Stimulated activated CD8-positive, alpha-beta memory T cell treated with anti-CD3 and anti-CD28 coated beads, Interleukin-7, amount 100 ng/mL, for 24 hours (primary cell): Measurements from ENCODE around the gene AHCYL2.
"Not testable (repeated sequence)": the region's sequence is repeated elsewhere in the genome, so short reads cannot be mapped to it uniquely, and the experiment has no call there.

Experiments
- DNase-seq: peaks from one replicate; pipeline ENCODE4 v3.0.0-alpha.2; 2020; ENCODE audit warnings: low read depth

AHCYL2 gene

DNA sequence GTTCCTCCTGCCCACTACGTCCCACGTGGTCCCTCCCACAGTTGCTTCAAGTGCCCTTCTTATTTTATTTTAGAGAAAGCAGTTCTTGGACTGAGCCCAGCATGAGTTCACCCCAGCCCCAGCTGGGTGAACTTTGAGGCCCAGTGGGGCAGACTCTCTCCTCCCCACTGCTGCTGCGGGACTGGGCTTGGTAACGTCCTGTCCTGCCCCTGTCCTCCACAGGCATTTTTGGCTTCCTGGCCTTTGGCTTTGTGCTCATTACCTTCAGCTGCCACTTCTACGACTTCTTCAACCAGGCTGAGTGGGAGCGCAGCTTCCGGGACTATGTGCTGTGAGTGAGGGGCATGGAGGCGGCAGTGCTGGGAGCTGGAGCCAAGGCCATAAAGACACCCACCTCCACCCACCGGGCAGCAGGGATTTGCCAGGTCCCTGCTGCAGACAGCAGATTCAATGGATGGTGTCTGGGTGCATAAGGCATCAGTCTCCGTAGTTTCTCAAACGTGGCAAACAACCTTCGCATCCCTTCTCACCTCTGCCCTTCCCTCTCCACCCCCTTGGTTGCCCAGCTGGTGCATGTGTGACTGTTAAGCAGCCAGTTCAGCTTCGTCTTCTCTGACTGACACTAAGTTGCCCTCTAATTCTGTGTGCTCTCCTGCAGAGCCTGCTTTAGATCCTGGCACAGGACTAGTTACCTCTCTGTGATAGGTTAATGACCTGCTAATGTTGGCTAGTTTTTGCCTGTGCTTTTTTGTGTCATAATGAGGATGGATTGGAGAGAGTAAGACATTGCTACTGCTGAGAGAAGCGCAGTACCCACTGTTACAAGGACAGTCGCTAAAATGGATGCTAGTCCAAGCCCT is 15.5 kb upstream of the AHCYL2 start:
- no peak for DNase-seq

DNA sequence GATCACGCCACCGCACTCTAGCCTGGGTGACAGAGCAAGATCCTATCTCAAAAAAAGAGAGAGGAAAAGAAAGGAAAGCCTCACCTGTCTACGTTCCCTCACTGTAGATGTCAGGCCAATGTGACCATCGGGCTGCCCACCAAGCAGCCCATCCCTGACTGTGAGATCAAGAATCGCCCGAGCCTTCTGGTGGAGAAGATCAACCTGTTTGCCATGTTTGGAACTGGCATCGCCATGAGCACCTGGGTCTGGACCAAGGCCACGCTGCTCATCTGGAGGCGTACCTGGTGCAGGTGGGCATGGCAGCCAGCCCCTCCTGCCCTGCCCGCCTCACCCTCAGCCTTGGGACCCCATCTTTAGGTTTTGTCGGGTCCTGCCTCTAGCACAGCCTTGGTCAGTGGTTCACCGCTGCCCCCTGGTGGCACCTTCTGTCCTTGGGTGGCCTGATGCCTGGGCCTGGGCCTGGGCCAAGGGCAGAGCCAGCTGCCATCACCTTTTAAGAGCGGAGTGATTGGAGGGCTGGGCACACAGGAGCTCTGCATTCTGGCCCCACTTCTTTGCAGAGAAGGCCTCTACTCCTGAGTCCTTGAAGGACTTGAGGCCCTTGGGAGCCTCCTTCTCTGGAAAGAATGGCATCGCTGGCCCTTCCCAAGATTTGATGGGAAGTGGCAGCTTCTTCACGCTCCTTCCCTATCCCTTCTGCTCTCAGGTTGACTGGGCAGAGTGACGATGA is 14.4 kb upstream of the AHCYL2 start:
- peak; percentile 65 for DNase-seq

DNA sequence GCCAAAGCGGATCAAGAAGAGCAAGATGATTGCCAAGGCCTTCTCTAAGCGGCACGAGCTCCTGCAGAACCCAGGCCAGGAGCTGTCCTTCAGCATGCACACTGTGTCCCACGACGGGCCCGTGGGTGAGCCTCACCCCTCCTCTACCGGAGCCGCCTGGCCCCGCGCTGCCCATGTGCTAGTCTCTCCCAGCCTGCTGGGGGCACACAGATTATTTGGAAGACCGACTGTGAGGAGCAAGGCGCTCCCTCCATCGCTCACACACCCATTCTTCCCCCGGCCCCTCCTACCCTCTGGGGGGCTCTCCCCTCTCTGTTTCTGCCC is 13.9 kb upstream of the AHCYL2 start:
- DNase-seq = no peak

DNA sequence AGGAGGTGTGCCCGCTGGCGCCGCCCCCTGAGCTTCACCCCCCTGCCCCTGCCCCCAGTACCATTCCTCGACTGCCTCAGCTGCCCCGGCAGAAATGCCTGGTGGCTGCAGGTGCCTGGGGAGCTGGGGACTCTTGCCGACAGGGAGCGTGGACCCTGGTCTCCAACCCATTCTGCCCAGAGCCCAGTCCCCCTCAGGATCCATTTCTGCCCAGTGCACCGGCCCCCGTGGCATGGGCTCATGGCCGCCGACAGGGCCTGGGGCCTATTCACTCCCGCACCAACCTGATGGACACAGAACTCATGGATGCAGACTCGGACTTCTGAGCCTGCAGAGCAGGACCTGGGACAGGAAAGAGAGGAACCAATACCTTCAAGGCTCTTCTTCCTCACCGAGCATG is 12.7 kb upstream of the AHCYL2 start:
- DNase-seq = no peak

DNA sequence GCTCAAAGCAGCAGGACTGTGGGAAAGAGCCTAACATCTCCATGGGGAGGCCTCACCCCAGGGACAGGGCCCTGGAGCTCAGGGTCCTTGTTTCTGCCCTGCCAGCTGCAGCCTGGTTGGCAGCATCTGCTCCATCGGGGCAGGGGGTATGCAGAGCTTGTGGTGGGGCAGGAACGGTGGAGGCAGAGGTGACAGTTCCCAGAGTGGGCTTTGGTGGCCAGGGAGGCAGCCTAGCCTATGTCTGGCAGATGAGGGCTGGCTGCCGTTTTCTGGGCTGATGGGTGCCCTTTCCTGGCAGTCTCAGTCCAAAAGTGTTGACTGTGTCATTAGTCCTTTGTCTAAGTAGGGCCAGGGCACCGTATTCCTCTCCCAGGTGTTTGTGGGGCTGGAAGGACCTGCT is 12.2 kb upstream of the AHCYL2 start:
- no peak for DNase-seq

DNA sequence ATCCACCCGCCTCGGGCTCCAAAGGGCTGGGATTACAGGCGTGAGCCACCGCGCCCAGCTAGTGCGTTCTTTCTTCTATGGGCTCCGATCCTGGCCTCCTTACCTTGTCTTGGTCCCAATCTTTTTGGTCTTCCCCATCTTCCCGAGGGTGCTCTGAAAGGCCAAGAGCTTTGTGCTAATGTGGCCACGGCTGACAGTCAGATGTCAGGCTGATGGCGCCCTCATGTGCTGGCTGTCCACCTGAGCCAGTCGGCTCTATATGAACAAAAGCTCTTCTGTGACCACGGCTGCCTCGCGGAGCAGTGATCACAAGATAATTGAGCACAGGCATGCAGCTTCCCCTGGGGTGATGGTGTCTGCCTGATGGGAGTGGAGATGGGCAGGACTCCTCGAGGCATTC is 11.0 kb upstream of the AHCYL2 start:
- DNase-seq = no peak

DNA sequence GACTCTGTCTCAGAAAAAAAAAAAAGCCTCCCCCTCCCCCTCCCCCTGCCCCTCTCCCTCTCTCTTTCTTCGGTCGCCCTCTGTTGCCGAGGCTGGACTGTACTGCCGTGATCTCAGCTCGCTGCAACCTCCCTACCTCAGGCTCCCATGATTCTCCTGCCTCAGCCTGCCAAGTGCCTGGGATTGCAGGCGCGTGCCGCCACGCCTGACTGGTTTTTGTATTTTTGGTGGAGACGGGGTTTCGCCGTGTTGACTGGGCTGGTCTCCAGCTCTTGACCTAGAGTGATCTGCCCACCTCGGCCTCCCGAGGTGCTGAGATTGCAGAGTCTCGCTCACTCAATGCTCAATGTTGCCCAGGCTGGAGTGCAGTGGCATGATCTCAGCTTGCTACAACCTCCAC is 9.1 kb upstream of the AHCYL2 start:
- DNase-seq = not testable (repeated sequence)

DNA sequence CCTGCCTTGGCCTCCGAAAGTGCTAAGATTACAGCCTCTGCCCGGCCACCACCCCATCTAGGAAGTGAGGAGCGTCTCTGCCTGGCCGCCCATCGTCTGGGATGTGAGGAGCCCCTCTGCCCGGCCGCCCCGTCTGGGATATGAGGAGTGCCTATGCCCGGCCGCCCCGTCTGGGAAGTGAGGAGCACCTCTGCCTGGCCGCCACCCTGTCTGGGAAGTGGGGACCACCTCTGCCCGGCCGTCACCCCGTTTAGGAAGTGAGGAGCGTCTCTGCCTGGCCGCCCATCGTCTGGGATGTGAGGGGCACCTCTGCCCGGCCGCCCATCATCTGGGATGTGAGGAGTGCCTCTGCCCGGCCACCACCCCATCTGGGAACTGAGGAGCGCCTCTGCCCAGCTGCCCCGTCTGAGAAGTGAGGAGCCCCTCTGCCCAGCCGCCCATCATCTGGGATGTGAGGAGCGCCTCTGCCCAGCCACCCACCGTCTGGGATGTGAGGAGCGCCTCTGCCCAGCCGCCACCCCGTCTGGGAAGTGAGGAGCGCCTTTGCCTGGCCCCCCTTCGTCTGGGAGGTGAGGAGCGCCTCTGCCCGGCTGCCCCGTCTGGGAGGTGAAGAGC is 8.6 kb upstream of the AHCYL2 start:
- DNase-seq = not testable (repeated sequence)

DNA sequence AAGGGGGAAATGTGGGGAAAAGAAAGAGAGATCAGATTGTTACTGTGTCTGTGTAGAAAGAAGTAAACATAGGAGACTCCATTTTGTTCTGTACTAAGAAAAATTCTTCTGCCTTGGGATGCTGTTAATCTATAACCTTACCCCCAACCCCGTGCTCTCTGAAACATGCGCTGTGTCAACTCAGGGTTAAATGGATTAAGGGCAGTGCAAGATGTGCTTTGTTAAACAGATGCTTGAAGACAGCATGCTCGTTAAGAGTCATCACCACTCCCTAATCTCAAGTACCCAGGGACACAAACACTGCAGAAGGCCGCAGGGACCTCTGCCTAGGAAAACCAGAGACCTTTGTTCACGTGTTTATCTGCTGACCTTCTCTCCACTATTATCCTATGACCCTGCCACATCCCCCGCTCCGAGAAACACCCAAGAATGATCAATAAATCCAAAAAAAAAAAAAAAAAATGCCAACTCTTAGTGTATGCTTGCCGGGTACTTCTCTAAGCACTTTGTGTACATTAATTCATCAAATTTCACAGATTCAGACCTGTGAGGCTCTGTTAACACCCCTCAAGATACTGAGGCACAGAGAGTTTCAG is 7.9 kb upstream of the AHCYL2 start:
- not testable (repeated sequence) for DNase-seq

DNA sequence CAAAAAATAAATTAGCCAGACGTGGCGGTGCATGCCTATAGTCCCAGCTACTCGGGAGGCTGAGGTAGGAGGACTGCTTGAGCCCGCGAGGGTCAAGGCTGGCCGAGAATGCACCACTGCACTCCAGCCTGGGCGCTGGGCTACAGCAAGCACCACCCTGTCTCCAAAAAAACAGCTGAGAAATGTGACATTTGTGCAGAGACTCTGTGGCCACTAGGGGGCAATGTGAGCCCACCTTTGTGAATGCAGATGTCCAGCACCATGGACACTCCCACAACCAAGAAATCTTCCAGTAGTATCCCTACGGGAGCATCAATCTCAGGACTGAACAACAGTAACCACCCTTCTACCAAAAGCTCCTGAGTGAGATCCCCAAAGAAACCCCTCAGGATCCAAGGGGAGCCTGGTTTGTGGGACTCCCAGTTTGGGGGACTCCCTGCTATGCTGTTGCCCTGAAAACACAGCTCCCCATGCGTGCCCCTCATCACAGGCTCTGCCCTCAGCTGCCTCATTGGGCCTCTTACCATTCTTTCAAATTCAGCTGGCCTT is 6.2 kb upstream of the AHCYL2 start:
- peak; percentile 59 for DNase-seq

DNA sequence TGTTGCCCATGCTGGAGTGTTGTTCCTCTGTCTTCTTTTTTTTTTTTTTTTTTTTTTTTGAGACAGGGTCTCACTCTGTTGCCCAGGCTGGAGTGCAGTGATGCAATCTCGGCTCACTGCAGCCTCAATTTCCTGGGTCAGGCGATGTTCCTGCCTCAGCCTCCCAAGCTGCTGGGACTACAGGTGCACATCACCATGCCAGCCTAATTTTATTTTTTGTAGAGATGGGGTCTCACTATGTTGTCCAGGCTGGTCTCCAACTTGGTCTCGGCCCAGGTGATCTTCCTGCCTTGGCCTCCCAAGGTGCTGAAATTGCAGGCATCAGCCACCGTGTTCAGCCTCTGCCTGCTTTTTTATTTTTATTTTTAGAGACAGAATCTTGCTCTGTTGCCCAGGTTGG is 5.7 kb upstream of the AHCYL2 start:
- not testable (repeated sequence) for DNase-seq

DNA sequence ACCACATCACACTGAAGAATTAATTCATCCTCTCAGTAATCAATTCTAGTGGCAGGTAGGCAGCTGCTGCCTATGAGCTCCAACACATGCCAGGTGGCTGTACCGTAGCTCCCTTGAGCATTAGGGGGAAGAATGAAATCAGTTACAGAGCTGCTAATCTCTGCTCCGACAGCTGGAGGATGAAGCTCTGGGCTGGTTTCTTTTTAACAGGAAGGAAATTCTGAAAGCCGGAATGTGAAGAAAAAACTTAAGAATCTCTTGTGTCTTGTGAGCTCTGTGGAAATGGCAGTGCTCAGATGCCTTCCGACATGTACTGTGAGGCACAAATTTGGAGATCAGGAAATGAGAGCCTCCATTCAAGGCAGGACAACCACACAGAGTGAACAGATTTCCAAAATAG is 2.8 kb upstream of the AHCYL2 start:
- DNase-seq = no peak

DNA sequence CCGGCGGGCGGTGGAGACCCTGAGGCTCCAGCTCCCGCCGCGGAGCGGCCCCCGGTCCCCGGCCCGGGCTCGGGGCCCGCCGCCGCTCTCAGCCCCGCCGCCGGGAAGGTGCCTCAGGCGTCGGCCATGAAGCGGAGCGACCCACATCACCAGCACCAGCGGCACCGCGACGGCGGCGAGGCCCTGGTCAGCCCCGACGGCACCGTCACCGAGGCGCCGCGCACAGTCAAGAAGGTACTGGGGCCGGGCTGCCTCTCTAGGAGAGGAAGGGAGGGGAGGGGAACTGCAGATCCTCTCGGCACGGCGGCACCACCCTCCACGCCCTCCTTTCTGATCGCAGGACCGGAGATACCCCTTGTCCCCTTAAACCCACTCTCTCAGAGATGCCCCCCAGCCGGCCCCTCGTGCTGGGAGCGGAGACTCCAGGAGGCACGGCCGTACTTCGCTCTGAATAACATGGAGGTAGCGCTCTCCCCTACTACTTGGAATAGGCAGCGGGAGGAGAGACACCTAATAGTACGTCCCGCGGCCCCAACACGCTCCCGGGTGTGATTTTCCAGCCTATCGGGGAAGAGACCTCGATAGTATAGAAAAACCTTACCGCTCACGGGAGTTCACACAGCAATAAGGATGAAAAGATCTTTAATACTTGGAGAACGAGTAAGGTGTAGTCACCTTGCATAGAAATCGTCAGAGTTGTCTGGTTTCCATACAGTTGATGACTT is 538 bp downstream of the AHCYL2 start:
- DNase-seq = peak; percentile 22

DNA sequence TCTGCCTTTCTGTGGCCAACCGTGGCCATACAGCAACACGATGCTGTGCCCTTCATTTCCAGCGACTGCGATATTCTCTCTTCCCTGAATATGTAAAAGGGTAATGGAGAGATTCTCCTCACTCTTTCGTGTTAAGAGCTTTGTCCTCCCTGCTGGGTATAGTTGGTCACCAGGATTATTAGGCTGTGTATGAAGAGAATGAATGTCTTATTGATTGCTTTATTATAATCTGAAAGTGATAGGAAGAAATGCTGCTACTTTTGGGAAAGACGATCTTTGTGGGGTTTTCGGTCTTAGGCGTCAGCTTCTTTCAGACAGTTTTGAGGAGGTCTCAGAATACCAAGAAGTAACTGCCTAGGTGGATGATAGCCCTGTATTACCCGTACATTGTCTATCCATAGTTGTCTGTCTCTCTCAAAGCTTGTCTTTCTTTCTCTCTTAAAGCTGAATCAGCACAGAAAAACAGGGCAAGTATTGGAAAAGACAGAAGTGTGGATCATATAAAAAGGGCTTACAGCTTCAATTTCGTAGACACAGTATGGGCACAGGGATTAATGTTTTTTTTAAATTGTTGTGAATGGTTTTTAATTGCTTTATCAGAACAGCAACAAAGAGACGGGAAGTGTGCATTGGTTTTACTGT is 1.2 kb downstream of the AHCYL2 start:
- no peak for DNase-seq

DNA sequence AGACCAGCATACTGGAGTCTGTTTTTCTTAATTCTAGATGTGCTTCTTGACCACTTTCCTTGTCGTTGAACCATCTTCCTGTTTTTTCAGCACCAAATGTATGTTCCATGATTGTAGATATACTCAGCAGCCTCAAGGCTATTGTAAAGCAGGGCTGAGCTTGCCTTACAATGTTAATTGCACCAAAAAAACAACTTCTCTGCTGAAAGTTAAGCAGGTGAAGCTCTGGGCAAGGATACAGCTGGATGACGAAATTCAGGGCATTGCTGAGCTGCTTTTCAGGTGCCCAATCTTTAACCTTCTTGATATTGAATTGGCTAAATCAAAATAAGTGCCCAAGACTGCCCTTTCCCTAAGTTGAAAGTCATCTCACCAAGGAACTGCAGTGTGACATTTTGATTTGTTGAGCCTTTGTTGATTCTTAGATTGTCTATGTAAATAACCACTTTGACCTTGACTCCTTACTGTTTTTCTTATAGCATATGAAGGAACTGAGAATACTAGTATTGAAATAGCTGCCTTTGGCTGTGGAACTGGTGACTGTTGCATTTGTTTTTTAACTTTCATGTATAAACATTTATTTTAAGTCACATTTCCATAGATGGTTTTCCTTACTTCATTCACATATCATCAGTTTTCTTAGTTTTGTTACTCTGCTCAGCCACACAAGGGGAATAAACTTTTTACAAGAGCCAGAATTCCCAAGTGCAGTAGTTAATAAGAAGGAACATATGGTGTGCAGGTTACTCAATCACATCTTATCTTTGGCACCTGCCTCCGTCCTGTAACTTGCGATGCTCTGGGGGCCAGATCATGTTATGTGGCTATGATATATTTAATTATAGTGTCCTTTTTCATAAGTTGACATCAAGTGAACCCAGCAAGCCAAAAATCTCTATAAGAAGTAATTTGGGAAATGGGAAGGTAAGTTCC is 3.1 kb downstream of the AHCYL2 start:
- no peak for DNase-seq

DNA sequence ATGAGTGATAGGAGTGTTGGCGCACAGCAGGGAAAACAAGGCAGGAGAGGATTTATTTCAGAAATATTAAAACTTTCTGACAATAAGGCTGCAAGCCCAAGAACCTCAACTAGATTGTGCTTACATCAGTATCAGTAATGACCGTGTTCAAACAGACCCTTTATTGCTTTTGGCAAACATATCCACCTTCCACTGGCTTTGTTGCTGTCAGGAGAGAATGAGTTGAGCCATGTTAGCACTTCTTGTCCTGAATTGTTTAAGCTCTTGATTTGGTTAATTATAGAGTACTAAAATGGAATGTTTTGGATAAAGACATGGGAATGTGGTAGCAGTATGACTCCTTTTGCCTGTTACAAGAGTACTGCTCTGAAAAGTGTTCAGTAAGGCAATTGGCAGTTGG is 3.8 kb downstream of the AHCYL2 start:
- DNase-seq = no peak

DNA sequence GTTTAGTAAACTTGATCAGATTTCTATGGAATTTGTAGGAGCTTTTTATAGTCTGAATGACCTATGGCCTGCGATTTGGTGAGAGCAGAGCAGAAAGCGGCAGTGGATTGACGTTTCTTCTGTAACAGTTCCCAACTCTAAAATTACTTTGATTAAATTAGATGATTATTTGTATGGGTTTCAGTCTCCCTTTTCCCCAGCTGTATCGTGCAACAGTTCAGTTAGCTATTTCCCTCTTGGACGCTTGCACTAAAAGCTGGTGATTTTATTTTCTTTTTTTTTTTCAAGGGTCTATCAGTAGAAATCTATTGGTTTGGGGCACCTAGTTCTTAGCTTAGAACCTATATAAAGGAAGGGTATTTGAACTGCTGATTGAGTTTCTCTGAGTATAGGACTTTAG is 6.8 kb downstream of the AHCYL2 start:
- DNase-seq = no peak

DNA sequence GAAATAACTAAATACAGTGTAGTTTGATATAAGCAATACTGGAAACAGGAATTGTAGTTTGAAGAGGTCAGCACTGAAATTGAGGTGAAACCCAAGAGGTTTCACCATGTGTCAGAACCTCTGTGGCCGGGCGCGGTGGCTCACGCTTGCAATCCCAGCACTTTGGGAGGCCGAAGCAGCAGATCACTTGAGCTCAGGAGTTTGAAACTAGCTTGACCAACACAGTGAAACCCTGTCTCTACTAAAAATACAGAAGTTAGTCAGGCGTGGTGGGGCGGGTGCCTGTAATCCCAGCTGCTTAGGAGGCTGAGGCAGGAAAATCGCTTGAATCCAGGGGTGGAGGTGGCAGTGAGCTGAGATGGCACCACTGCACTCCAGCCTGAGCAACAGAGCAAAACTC is 13.7 kb downstream of the AHCYL2 start:
- no peak for DNase-seq

DNA sequence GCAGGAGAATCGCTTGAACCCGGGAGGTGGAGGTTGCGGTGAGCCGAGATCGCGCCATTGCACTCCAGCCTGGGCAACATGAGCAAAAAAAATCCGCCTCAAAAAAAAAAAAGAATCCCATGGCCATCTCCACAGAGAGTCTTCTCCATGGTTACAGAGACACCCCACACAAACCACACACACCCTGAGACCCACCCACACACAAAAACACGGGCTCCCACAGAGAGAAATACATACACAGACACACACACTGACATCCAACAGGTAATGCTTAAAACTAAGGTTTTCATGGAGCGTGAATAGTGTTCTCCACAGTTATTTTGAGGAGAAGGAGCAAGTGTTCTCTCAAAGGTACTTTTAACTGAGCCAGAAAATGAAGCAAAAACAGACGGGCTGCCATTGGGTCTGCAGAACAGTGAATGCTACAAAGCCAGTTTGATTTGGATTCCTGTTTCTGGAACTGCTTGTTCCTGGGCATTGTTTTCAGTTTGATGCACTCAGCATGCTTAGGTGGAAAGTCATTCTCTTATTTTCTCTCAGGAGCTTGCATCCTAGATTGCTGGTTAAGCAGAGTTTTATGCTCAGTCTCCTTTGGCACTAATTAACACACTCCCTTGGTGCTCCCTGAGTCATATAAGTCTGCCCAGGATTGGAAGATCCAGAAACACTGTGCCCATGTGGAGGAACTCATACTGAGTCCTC is 15.4 kb downstream of the AHCYL2 start:
- DNase-seq = no peak

DNA sequence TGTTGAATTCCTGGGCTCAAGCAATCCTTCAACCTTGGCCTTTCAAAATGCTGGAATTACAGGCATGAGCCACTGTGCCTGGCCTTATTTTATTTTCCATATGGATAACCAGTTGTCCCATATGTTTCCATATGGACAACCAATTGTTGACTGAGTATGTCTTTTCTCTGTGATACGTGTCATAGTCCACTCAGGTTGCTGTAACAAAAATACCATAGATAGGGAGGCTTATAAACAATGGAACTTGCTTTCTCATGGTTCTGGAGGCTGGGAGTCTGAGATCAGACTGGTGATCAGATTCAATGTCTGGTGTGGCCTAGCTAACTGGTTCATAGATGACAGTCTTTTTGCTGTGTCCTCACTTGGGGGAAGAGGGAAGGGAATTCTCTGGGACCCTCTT is 19.4 kb downstream of the AHCYL2 start:
- no peak for DNase-seq
